Measurements from ENCODE around the gene PLAA.

DNA sequence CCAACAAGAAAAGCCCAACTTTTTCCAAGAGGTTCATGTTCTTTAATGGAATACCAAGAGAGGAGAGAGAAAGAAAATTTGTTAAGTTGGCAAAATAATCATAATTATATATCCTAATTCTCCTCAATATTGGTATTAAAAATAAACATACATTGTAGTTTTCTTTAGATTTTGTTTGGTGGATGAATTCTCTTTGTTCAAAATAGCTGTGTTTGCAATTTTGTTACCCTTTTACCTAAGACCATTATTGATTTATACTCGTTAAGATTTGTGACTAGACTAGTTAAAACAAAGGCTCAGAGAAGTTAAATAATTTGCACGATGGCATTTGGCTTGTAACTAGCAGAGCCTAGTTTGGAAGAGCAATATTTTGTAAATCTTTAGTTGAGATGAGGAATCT, 48.8 kb upstream of the PLAA start:
- TF ChIP-seq, protein P1, sequence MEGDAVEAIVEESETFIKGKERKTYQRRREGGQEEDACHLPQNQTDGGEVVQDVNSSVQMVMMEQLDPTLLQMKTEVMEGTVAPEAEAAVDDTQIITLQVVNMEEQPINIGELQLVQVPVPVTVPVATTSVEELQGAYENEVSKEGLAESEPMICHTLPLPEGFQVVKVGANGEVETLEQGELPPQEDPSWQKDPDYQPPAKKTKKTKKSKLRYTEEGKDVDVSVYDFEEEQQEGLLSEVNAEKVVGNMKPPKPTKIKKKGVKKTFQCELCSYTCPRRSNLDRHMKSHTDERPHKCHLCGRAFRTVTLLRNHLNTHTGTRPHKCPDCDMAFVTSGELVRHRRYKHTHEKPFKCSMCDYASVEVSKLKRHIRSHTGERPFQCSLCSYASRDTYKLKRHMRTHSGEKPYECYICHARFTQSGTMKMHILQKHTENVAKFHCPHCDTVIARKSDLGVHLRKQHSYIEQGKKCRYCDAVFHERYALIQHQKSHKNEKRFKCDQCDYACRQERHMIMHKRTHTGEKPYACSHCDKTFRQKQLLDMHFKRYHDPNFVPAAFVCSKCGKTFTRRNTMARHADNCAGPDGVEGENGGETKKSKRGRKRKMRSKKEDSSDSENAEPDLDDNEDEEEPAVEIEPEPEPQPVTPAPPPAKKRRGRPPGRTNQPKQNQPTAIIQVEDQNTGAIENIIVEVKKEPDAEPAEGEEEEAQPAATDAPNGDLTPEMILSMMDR (IDR thresholded peaks at IDR 0.05; ENCODE audit: insufficient read depth, low read depth, low read length), result no peak
- TF ChIP-seq EZH2 (IDR thresholded peaks at IDR 0.05; ENCODE audit: insufficient read depth, low read length), result no peak
